Measurements from ENCODE around the gene FAF1. TPM values are rescaled to one million over a fixed set of nuclear protein-coding genes. Genes with fewer than 3 reads are reported as not detected.
"Not testable (repeated sequence)": the region's sequence is repeated elsewhere in the genome, so short reads cannot be mapped to it uniquely, and the experiment has no call there.

FAF1 gene
- 10 to 100 TPM; 18.4 to 32.1 TPM for polyA plus RNA-seq

GRCh38 chr1:50959913-50960844 lies at the start of gene FAF1:
Gene FAF1 (minus strand): TSS chr1:50960267. CDS start chr1:50959811, 456 bp downstream.
- Histone ChIP-seq H3K27me3 (ENCODE audit: control insufficient read depth in 1 of 2, insufficient read depth in 2 of 2, low read length in 2 of 2) (no peaks in the 10 kb centered on the region), H3K36me3 (ENCODE audit: control insufficient read depth in 2 of 2, insufficient read depth in 2 of 2, low read length in 1 of 2) (no peaks in the 10 kb centered on the region), H3K4me3 (ENCODE audit: low read depth in 1 of 2, low read length in 2 of 2) (peak within 1 kb of the TSS; percentile 80 to 87), H3K9me3 (ENCODE audit: control insufficient read depth in 2 of 2, insufficient read depth in 1 of 2, low read depth in 1 of 2, low read length in 1 of 2) (no peaks in the 10 kb centered on the region), H3K27ac (ENCODE audit: low read depth in 2 of 2, low read length in 1 of 2) (peak within 1 kb of the TSS; percentile 95), H3K4me1 (ENCODE audit: control insufficient read depth in 2 of 2, insufficient read depth in 2 of 2, low read length in 1 of 2) (no peaks in the 10 kb centered on the region)
- 0% methylated on average over 68 to 80 of the region's 80 CpGs for WGBS, 2 donors

DNA sequence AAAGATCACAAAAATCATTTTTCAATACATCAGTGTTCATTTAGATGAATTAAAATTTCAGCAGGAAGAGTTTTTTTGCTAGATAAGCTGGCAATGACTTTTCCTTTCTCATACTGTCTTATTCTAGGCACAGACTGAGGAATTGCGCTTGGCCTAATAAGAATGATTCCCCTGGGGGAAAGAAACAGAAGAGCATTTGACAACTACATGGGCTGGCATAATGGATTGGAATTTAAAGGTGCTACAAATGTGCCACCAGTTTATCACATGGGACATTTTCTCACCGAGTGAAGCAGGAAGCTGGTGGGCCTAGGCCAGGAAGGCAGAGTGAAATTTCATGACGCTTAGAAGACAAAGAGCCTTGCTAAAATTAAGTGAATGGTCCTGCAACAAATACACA lies 49.3 kb upstream of the FAF1 start:
- no peak overlapping the region for H3K27ac ChIP-seq (ENCODE audit: low read depth in 2 of 2, low read length in 1 of 2)
- no peak overlapping the region for H3K4me3 ChIP-seq (ENCODE audit: low read depth in 1 of 2, low read length in 2 of 2)
- no peaks in the 10 kb centered on the region for H3K36me3 ChIP-seq (ENCODE audit: control insufficient read depth in 2 of 2, insufficient read depth in 2 of 2, low read length in 1 of 2)
- H3K27me3 ChIP-seq (ENCODE audit: control insufficient read depth in 1 of 2, insufficient read depth in 2 of 2, low read length in 2 of 2) = no peaks in the 10 kb centered on the region
- H3K9me3 ChIP-seq (ENCODE audit: control insufficient read depth in 2 of 2, insufficient read depth in 1 of 2, low read depth in 1 of 2, low read length in 1 of 2) = no peaks in the 10 kb centered on the region
- WGBS, 2 donors = 68 to 72% methylated on average over 3 of the region's 3 CpGs
- no peaks in the 10 kb centered on the region for H3K4me1 ChIP-seq (ENCODE audit: control insufficient read depth in 2 of 2, insufficient read depth in 2 of 2, low read length in 1 of 2)

DNA sequence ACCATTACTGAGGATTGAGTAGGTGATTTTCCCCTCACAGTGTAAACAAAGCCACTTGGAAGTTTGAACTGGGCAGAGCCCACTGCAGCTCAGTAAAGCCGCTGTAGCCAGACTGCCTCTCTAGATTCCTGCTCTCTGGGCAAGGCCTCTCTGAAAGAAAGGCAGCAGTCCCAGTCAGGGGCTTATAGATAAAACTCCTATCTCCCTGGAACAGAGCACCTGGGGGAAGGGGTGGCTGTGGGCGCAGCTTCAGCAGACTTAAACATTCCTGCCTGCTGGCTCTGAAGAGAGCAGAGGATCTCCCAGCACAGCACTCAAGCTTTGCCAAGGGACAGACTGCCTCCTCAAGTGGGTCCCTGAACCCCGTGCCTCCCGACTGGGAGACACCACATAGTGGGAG lies 45.5 kb upstream of the FAF1 start:
- not testable (repeated sequence) for H3K27ac ChIP-seq (ENCODE audit: low read depth in 2 of 2, low read length in 1 of 2); H3K4me3 ChIP-seq (ENCODE audit: low read depth in 1 of 2, low read length in 2 of 2); H3K4me1 ChIP-seq (ENCODE audit: control insufficient read depth in 2 of 2, insufficient read depth in 2 of 2, low read length in 1 of 2); H3K9me3 ChIP-seq (ENCODE audit: control insufficient read depth in 2 of 2, insufficient read depth in 1 of 2, low read depth in 1 of 2, low read length in 1 of 2); H3K36me3 ChIP-seq (ENCODE audit: control insufficient read depth in 2 of 2, insufficient read depth in 2 of 2, low read length in 1 of 2); H3K27me3 ChIP-seq (ENCODE audit: control insufficient read depth in 1 of 2, insufficient read depth in 2 of 2, low read length in 2 of 2)
- WGBS, 2 donors = 82 to 84% methylated on average over 4 of the region's 4 CpGs

- Histone ChIP-seq H3K4me1 (ENCODE audit: control insufficient read depth in 2 of 2, insufficient read depth in 2 of 2, low read length in 1 of 2) (no peaks in the 10 kb centered on the region), H3K9me3 (ENCODE audit: control insufficient read depth in 2 of 2, insufficient read depth in 1 of 2, low read depth in 1 of 2, low read length in 1 of 2) (no peaks in the 10 kb centered on the region), H3K27me3 (ENCODE audit: control insufficient read depth in 1 of 2, insufficient read depth in 2 of 2, low read length in 2 of 2) (no peaks in the 10 kb centered on the region), H3K4me3 (ENCODE audit: low read depth in 1 of 2, low read length in 2 of 2) (no peak overlapping the region), H3K36me3 (ENCODE audit: control insufficient read depth in 2 of 2, insufficient read depth in 2 of 2, low read length in 1 of 2) (no peaks in the 10 kb centered on the region), H3K27ac (ENCODE audit: low read depth in 2 of 2, low read length in 1 of 2) (no peak overlapping the region)
- WGBS, 2 donors = 92 to 96% methylated on average over 6 of the region's 6 CpGs
These were observed 42.4 kb upstream of the FAF1 start for GRCh38 chr1:51002516-51002915.

DNA sequence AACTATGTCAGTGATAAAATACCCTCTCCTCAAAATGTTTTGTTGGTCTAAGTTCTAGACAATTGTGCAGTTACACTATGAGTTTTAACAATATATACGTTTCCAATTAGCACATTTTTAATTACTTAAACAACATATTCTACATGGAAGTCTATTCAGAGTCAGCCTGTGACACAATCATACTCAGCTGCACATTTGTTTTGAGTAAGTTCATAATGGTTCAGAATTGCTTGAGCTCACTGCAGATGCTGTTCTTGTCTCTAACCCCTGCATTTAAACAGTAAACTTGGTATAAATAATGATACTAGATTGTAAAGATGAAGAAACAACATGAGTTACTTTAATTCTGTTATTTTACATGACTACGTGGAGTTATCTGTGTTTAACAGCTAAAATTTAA lies 40.6 kb upstream of the FAF1 start:
- 50 to 57% methylated on average over 2 of the region's 2 CpGs for WGBS, 2 donors
- H3K9me3 ChIP-seq (ENCODE audit: control insufficient read depth in 2 of 2, insufficient read depth in 1 of 2, low read depth in 1 of 2, low read length in 1 of 2) = no peaks in the 10 kb centered on the region
- H3K4me1 ChIP-seq (ENCODE audit: control insufficient read depth in 2 of 2, insufficient read depth in 2 of 2, low read length in 1 of 2) = no peaks in the 10 kb centered on the region
- H3K4me3 ChIP-seq (ENCODE audit: low read depth in 1 of 2, low read length in 2 of 2) = no peak overlapping the region
- H3K36me3 ChIP-seq (ENCODE audit: control insufficient read depth in 2 of 2, insufficient read depth in 2 of 2, low read length in 1 of 2) = no peaks in the 10 kb centered on the region
- no peaks in the 10 kb centered on the region for H3K27me3 ChIP-seq (ENCODE audit: control insufficient read depth in 1 of 2, insufficient read depth in 2 of 2, low read length in 2 of 2)
- H3K27ac ChIP-seq (ENCODE audit: low read depth in 2 of 2, low read length in 1 of 2) = no peak overlapping the region

DNA sequence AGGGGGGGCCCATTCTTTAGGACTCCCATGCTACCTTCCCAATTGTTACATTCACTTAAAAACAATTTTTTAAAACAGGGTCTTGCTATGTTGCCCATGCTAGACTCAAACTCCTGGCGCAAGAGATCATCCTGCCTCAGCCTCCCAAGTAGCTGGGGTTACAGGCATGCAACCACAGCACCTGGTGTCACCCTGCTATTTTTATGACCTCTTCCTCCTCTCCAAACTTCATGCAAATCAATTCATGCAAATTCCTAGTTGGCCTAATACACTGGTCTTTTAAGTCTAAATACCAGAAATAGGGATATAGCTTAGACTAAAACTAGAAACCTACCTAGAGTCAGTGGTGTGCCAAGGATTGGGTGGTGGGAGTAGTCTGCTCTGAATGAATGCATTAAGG lies 40.1 kb upstream of the FAF1 start:
- Histone ChIP-seq H3K27me3 (ENCODE audit: control insufficient read depth in 1 of 2, insufficient read depth in 2 of 2, low read length in 2 of 2) (no peaks in the 10 kb centered on the region), H3K36me3 (ENCODE audit: control insufficient read depth in 2 of 2, insufficient read depth in 2 of 2, low read length in 1 of 2) (no peaks in the 10 kb centered on the region), H3K27ac (ENCODE audit: low read depth in 2 of 2, low read length in 1 of 2) (no peak overlapping the region), H3K9me3 (ENCODE audit: control insufficient read depth in 2 of 2, insufficient read depth in 1 of 2, low read depth in 1 of 2, low read length in 1 of 2) (no peaks in the 10 kb centered on the region), H3K4me3 (ENCODE audit: low read depth in 1 of 2, low read length in 2 of 2) (no peak overlapping the region), H3K4me1 (ENCODE audit: control insufficient read depth in 2 of 2, insufficient read depth in 2 of 2, low read length in 1 of 2) (no peaks in the 10 kb centered on the region)
- WGBS, 2 donors = 94 to 96% methylated on average over 1 of the region's 1 CpG

DNA sequence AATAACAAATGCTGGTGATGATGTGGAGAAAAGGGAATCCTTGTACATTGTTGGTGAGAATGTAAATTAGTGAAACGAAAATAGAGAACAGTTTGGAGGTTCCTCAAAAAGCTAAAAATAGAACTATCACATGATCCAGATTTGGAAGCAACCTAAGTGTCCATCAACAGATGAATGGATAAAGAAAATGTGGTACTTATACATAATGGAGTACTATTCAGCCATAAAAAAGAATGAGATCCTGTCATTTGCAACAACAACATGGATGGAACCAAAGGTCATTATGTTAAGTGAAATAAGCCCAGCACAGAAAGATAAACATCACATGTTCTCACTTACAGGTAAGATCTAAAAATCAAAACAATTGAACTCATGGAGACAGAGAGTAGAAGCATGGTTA lies 39.3 kb upstream of the FAF1 start:
- 71 to 72% methylated on average over 1 of the region's 1 CpG for WGBS, 2 donors
- H3K4me3 ChIP-seq (ENCODE audit: low read depth in 1 of 2, low read length in 2 of 2); H3K36me3 ChIP-seq (ENCODE audit: control insufficient read depth in 2 of 2, insufficient read depth in 2 of 2, low read length in 1 of 2); H3K9me3 ChIP-seq (ENCODE audit: control insufficient read depth in 2 of 2, insufficient read depth in 1 of 2, low read depth in 1 of 2, low read length in 1 of 2); H3K27ac ChIP-seq (ENCODE audit: low read depth in 2 of 2, low read length in 1 of 2); H3K27me3 ChIP-seq (ENCODE audit: control insufficient read depth in 1 of 2, insufficient read depth in 2 of 2, low read length in 2 of 2); H3K4me1 ChIP-seq (ENCODE audit: control insufficient read depth in 2 of 2, insufficient read depth in 2 of 2, low read length in 1 of 2): not testable (repeated sequence)

GRCh38 chr1:50996083-50996482 lies 36.0 kb upstream of the FAF1 start:
- Histone ChIP-seq H3K9me3 (ENCODE audit: control insufficient read depth in 2 of 2, insufficient read depth in 1 of 2, low read depth in 1 of 2, low read length in 1 of 2) (no peaks in the 10 kb centered on the region), H3K4me1 (ENCODE audit: control insufficient read depth in 2 of 2, insufficient read depth in 2 of 2, low read length in 1 of 2) (no peaks in the 10 kb centered on the region), H3K27me3 (ENCODE audit: control insufficient read depth in 1 of 2, insufficient read depth in 2 of 2, low read length in 2 of 2) (no peaks in the 10 kb centered on the region), H3K36me3 (ENCODE audit: control insufficient read depth in 2 of 2, insufficient read depth in 2 of 2, low read length in 1 of 2) (no peaks in the 10 kb centered on the region), H3K27ac (ENCODE audit: low read depth in 2 of 2, low read length in 1 of 2) (no peak overlapping the region), H3K4me3 (ENCODE audit: low read depth in 1 of 2, low read length in 2 of 2) (no peak overlapping the region)
- 82 to 84% methylated on average over 3 of the region's 3 CpGs for WGBS, 2 donors

DNA sequence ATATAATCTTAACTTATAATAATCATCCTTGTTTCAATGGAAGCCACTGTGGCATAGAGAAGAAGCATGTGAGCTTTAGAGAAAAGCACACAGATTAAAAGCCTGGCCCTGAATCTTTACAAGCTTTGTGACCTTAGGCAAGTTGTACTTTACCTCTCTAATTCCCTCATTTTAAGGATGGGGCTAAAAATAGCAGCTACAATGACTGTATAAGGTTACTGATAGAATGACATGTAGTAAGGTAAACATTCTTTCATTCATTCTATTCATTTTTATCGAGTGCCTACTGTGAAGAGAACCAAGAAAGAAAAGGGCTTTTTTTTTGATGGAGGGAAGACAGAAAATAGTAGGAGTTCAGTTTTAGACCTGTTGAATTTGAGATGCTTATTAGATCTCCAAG lies 35.6 kb upstream of the FAF1 start:
- Histone ChIP-seq H3K4me3 (ENCODE audit: low read depth in 1 of 2, low read length in 2 of 2) (no peak overlapping the region), H3K9me3 (ENCODE audit: control insufficient read depth in 2 of 2, insufficient read depth in 1 of 2, low read depth in 1 of 2, low read length in 1 of 2) (no peaks in the 10 kb centered on the region), H3K27me3 (ENCODE audit: control insufficient read depth in 1 of 2, insufficient read depth in 2 of 2, low read length in 2 of 2) (no peaks in the 10 kb centered on the region), H3K36me3 (ENCODE audit: control insufficient read depth in 2 of 2, insufficient read depth in 2 of 2, low read length in 1 of 2) (no peaks in the 10 kb centered on the region), H3K4me1 (ENCODE audit: control insufficient read depth in 2 of 2, insufficient read depth in 2 of 2, low read length in 1 of 2) (no peaks in the 10 kb centered on the region), H3K27ac (ENCODE audit: low read depth in 2 of 2, low read length in 1 of 2) (no peak overlapping the region)
- WGBS, 2 donors = 43 to 55% methylated on average over 1 of the region's 1 CpG

DNA sequence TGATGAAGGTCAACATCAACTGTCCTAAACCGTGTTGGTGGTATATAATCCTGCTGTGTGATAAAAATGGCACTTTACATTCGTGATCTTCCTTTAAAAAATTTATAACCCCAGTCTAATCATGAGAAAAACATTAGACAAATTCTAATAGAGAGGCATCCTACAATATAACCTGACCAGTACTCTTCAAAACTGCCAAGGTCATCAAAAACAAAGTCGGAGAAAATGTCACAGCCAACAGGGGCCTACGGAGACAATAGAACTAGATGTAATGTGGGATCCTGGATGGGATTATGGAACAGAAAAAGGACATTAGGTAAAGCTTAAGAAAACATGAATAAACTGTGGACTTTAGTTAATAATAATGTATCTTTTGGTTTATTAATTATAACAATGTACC lies 34.9 kb upstream of the FAF1 start:
- WGBS, 2 donors = 80 to 89% methylated on average over 4 of the region's 4 CpGs
- Histone ChIP-seq H3K4me3 (ENCODE audit: low read depth in 1 of 2, low read length in 2 of 2) (no peak overlapping the region), H3K9me3 (ENCODE audit: control insufficient read depth in 2 of 2, insufficient read depth in 1 of 2, low read depth in 1 of 2, low read length in 1 of 2) (no peaks in the 10 kb centered on the region), H3K27me3 (ENCODE audit: control insufficient read depth in 1 of 2, insufficient read depth in 2 of 2, low read length in 2 of 2) (no peaks in the 10 kb centered on the region), H3K4me1 (ENCODE audit: control insufficient read depth in 2 of 2, insufficient read depth in 2 of 2, low read length in 1 of 2) (no peaks in the 10 kb centered on the region), H3K27ac (ENCODE audit: low read depth in 2 of 2, low read length in 1 of 2) (no peak overlapping the region), H3K36me3 (ENCODE audit: control insufficient read depth in 2 of 2, insufficient read depth in 2 of 2, low read length in 1 of 2) (no peaks in the 10 kb centered on the region)
